K562 (cell line): Measurements from ENCODE around the gene TULP4. TPM values are rescaled to one million over a fixed set of nuclear protein-coding genes. Genes with fewer than 3 reads are reported as not detected.

Experiments used
- ATAC-seq: fragments of 200-7000 bp; cut with Tn5 transposase; 3 replicates; pipeline ENCODE4 v1.9.1; 2020; ENCODE audit warnings: moderate library complexity
- BruUV-seq: library from RNA; stranded (reverse); fragments of 400-500 nt; replicated peaks from 2 replicates; lab custom pipeline; 2021; lab: Mats Ljungman, UMichigan
- CTCF ChIA-PET: fragments of 300-600 bp; formaldehyde crosslinking; extraction: SDS; loops from one replicate; lab custom pipeline; 2021; ENCODE audit warnings: low intra/inter-chr PET ratio; lab: Yijun Ruan, JAX
- POLR2A ChIA-PET: fragments of 300-600, 350-650 bp; sonication (Branson Sonifier 250); formaldehyde crosslinking; extraction: SDS; loops from one replicate; lab custom pipeline; 2021; ENCODE audit warnings: antibody characterized with exemption, inconsistent platforms; lab: Yijun Ruan, JAX
- DNase-seq, 4 experiments: peaks; one replicate each; pipeline versions ENCODE4 v3.0.0 to v3.0.0-alpha.2; 2011 to 2018; ENCODE audit warnings: low spot score in 3 of 4, mixed read lengths in 3 of 4; ENCODE audit errors: extremely low read depth in 1 of 4
- FAIRE-seq: peaks from 2 replicates; lab custom pipeline; 2011; peaks lifted over from hg19 to GRCh38; lab: Jason Lieb, UNC
- H2AFZ ChIP-seq: 2 replicates; pipeline ENCODE4 v1.6.0; 2011; ENCODE audit warnings: low read depth, low read length, control low read depth, inconsistent platforms
- H3K27ac ChIP-seq: fragments of 200-600 bp; 3 replicates; pipeline ENCODE4 v1.8.0; 2011; ENCODE audit warnings: low read depth, mild to moderate bottlenecking, control low read depth, inconsistent platforms, low read length, moderate library complexity, mixed read lengths; ENCODE audit errors: extremely low read depth
- H3K27me3 ChIP-seq, 2 experiments: fragments of 300-600 bp in 1 of 2; 2 replicates in 1 of 2; 3 replicates in 1 of 2; pipeline versions ENCODE4 v1.6.0 to v1.8.0; 2011; ENCODE audit warnings: inconsistent platforms in 2 of 2, low read length in 2 of 2, mild to moderate bottlenecking in 1 of 2, mixed read lengths in 1 of 2, moderate library complexity in 1 of 2; ENCODE audit not compliant: control insufficient read depth in 2 of 2, insufficient read depth in 2 of 2
- H3K36me3 ChIP-seq: fragments of 300-600 bp; 3 replicates; pipeline ENCODE4 v1.8.0; 2011; ENCODE audit warnings: mild to moderate bottlenecking, low read length, inconsistent platforms; ENCODE audit not compliant: control insufficient read depth, insufficient read depth
- H3K4me1 ChIP-seq, 2 experiments: fragments of 200-600 bp in 1 of 2; replicated peaks in 1 of 2; 2 replicates in 1 of 2; 3 replicates in 1 of 2; pipeline versions ENCODE4 v1.5.1 to v1.8.0; 2011; ENCODE audit warnings: inconsistent platforms in 2 of 2, low read length in 2 of 2, mild to moderate bottlenecking in 1 of 2, mixed read lengths in 1 of 2, moderate library complexity in 1 of 2; ENCODE audit not compliant: control insufficient read depth in 2 of 2, insufficient read depth in 2 of 2
- H3K4me2 ChIP-seq: 2 replicates; pipeline ENCODE4 v1.6.1; 2011; ENCODE audit warnings: low read length, control low read depth, inconsistent platforms, mixed read lengths; ENCODE audit not compliant: insufficient read depth
- H3K4me3 ChIP-seq: fragments of 200-600 bp; sonication (generic), shearing (Covaris generic); 2 replicates; pipeline ENCODE4 v1.5.1; 2016; ENCODE audit warnings: control low read depth, inconsistent platforms
- H3K79me2 ChIP-seq: fragments of 200-600 bp; 3 replicates; pipeline ENCODE4 v1.8.0; 2011; ENCODE audit warnings: low read length, inconsistent platforms; ENCODE audit not compliant: control insufficient read depth, insufficient read depth
- H3K9ac ChIP-seq, 2 experiments: 2 replicates each; pipeline versions ENCODE4 v1.6.0 to v1.6.1; 2011; ENCODE audit warnings: low read depth in 2 of 2, low read length in 2 of 2, control low read depth in 1 of 2, inconsistent platforms in 1 of 2, mild to moderate bottlenecking in 1 of 2, mixed read lengths in 1 of 2; ENCODE audit not compliant: insufficient read depth in 1 of 2
- H3K9me1 ChIP-seq: one replicate; pipeline ENCODE4 v1.6.0; 2011; ENCODE audit warnings: inconsistent platforms, mild to moderate bottlenecking, low read length, moderate library complexity; ENCODE audit not compliant: control insufficient read depth, insufficient read depth
- H3K9me3 ChIP-seq: replicated peaks from 2 replicates; pipeline ENCODE4 v1.5.1; 2011; ENCODE audit warnings: low read depth, low read length, inconsistent platforms; ENCODE audit not compliant: control insufficient read depth, insufficient read depth
- H4K20me1 ChIP-seq: replicated peaks from 2 replicates; pipeline ENCODE4 v1.6.1; 2011; ENCODE audit warnings: low read length, inconsistent platforms, mixed read lengths; ENCODE audit not compliant: control insufficient read depth, insufficient read depth
- ARID1B ChIP-seq: fragments of 450-650 bp; IDR thresholded peaks from 2 replicates; pipeline ENCODE4 v1.6.1; 2016; ENCODE audit warnings: antibody characterized with exemption, mild to moderate bottlenecking, inconsistent platforms
- CBFA2T2 ChIP-seq: fragments of 450-650 bp; conservative IDR thresholded peaks from 2 replicates; pipeline ENCODE4 v1.6.1; 2017; ENCODE audit warnings: mild to moderate bottlenecking
- CREM ChIP-seq: IDR thresholded peaks from 2 replicates; pipeline ENCODE4 v1.6.1; 2014; ENCODE audit warnings: antibody characterized with exemption, low read depth
- CSDE1 ChIP-seq, 2 experiments: fragments of 450-650 bp; IDR thresholded peaks; 2 replicates each; pipeline ENCODE4 v1.6.1; 2016; ENCODE audit warnings: mild to moderate bottlenecking in 1 of 2
- KDM4B ChIP-seq, 2 experiments: fragments of 450-650 bp in 1 of 2; sonication (generic) in 1 of 2; IDR thresholded peaks; 2 replicates each; pipeline ENCODE4 v1.6.1; 2016 to 2017; ENCODE audit warnings: borderline replicate concordance in 2 of 2, antibody characterized with exemption in 1 of 2, low read depth in 1 of 2, mild to moderate bottlenecking in 1 of 2
- MTF1 ChIP-seq: fragments of 250-450 bp; sonication (Bioruptor Pico); IDR thresholded peaks from 2 replicates; pipeline ENCODE4 v1.9.0; 2021; ENCODE audit warnings: moderate library complexity, mild to moderate bottlenecking, inconsistent platforms, borderline replicate concordance
- NR2C1 ChIP-seq, 2 experiments: fragments of 450-650 bp; IDR thresholded peaks; 2 replicates each; pipeline ENCODE4 v1.6.1; 2017; ENCODE audit warnings: mild to moderate bottlenecking in 2 of 2, antibody characterized with exemption in 1 of 2, inconsistent platforms in 1 of 2, missing compliant biosample characterization in 1 of 2, missing genetic modification characterization in 1 of 2
- RAD21 ChIP-seq, 2 experiments: fragments of 250-450 bp in 1 of 2; fragments of 450-650 bp in 1 of 2; sonication (Bioruptor Pico) in 1 of 2; formaldehyde crosslinking in 1 of 2; IDR thresholded peaks in 1 of 2; conservative IDR thresholded peaks in 1 of 2; 2 replicates each; pipeline versions ENCODE4 v1.4.0 to v1.8.0; 2020 to 2022; ENCODE audit warnings: mild to moderate bottlenecking in 2 of 2, moderate library complexity in 1 of 2
- RBM22 ChIP-seq: fragments of 200-400 bp; formaldehyde crosslinking; IDR thresholded peaks from 2 replicates; pipeline ENCODE4 v1.6.1; 2018; ENCODE audit warnings: low read length, low read depth; ENCODE audit not compliant: poor library complexity, severe bottlenecking
- SAFB2 ChIP-seq: fragments of 200-400 bp; formaldehyde crosslinking; IDR thresholded peaks from 2 replicates; pipeline ENCODE4 v1.6.1; 2018; ENCODE audit warnings: borderline replicate concordance, low read length, low read depth, moderate library complexity; ENCODE audit not compliant: severe bottlenecking
- WHSC1 ChIP-seq: IDR thresholded peaks from one replicate; pipeline ENCODE4 v1.6.1; 2012; ENCODE audit warnings: low read length, control low read depth, inconsistent platforms
- ZNF280A ChIP-seq: fragments of 450-650 bp; IDR thresholded peaks from 2 replicates; pipeline ENCODE4 v1.6.1; 2018; ENCODE audit warnings: mild to moderate bottlenecking, low read depth; ENCODE audit not compliant: partially characterized antibody
- ZNF3 ChIP-seq: fragments of 250-450 bp; sonication (Bioruptor Pico); IDR thresholded peaks from 2 replicates; pipeline ENCODE4 v1.5.0; 2021; ENCODE audit warnings: mild to moderate bottlenecking, moderate library complexity
- ZNF696 ChIP-seq: fragments of 250-450 bp; sonication (Bioruptor Pico); conservative IDR thresholded peaks from 2 replicates; pipeline ENCODE4 v1.4.0; 2020; ENCODE audit warnings: mild to moderate bottlenecking, moderate library complexity
- WGBS: fragments of 100-300 bp; shearing (Covaris generic); methylation state at CpG from one replicate; pipeline ENCODE4 v1.1.6; 2016; ENCODE audit warnings: low coverage, mixed read lengths; ENCODE audit not compliant: insufficient coverage; ENCODE audit errors: missing lambda C conversion rate; 5-methylcytosine and 5-hydroxymethylcytosine counted together
- in situ Hi-C: fragments of 300-500 bp; cut with MboI; formaldehyde crosslinking; loops from 4 replicates; pipeline ENCODE4 v1.15.0; 2018; ENCODE audit warnings: inconsistent platforms, mixed read lengths
- intact Hi-C: fragments of 100-400 bp; cut with micrococcal nuclease; formaldehyde crosslinking; loops from 2 replicates; pipeline ENCODE4 v1.14.2; 2022
- polyA plus RNA-seq, 8 experiments: library from polyadenylated mRNA; depleted of rRNA in 4 of 8; stranded (reverse) in 5 of 8; unstranded in 3 of 8; fragments of >200 nt; fragmentation: Nextera tagmentation in 2 of 8; fragmentation: Illumina TruSeq in 1 of 8; extraction: Ambion mirVana in 2 of 8; extraction: Trizol in 1 of 8; gene quantifications; 2 replicates each; pipeline versions ENCODE4 v1.2.1 to v1.2.3, GENCODE V29; 2011 to 2014; ENCODE audit warnings: inconsistent platforms in 1 of 8, missing spikeins in 1 of 8
- total RNA-seq, 7 experiments: library from RNA; depleted of rRNA in 6 of 7; stranded (reverse); fragments of >200 nt in 6 of 7; fragmentation: Illumina TruSeq in 2 of 7; extraction: Trizol in 2 of 7; gene quantifications; 2 replicates each; pipeline versions ENCODE4 v1.2.1 to v1.2.3, GENCODE V29; 2011 to 2021; ENCODE audit warnings: low replicate concordance in 1 of 7
- TF ChIP-seq, protein P1 (sequence below): fragments of 450-650 bp; IDR thresholded peaks from 2 replicates; pipeline ENCODE4 v1.6.1; 2016; ENCODE audit warnings: missing biosample characterization, missing genetic modification characterization

TULP4 gene
- total and polyA plus RNA-seq, 9 of the 15 experiments (the other 6 are each of a cell fraction or from before 2014, with no cell fraction given): 1.2 to 50.4 (median 11.0) TPM

- DNase-seq: no peak
- H4K20me1 ChIP-seq: no peaks in the 10 kb centered on the region
- ATAC-seq: no peak
- no TSS peak for BruUV-seq
- no peaks in the 10 kb centered on the region for H3K9me3 ChIP-seq
- H3K4me3 ChIP-seq: no peak overlapping the region
- no peak overlapping the region for H3K27ac ChIP-seq
- H2AFZ ChIP-seq: no peak overlapping the region
- no peaks in the 10 kb centered on the region for H3K9me1 ChIP-seq
- FAIRE-seq: no peak
- H3K4me1 ChIP-seq: peaks cover 14 to 18% of the 10 kb centered on the region in 2 experiments
- peaks cover 16% of the 10 kb centered on the region; the same call in 1 of the 3 replicates for H3K36me3 ChIP-seq
- ChIA-PET POLR2A (no interaction called here), CTCF (interaction anchor here (0.7 kb wide), 1 partner anchor 824 kb away, joined by 3 read pairs; no protein-coding TSS in a partner anchor)
- WGBS: 91% methylated on average over 8 of the region's 8 CpGs
- intact Hi-C loops: no loop called here
- H3K27me3 ChIP-seq: no peaks in the 10 kb centered on the region
- no peaks in the 10 kb centered on the region for H3K79me2 ChIP-seq
- H3K9ac ChIP-seq: no peak overlapping the region
- TF ChIP-seq, protein P1, sequence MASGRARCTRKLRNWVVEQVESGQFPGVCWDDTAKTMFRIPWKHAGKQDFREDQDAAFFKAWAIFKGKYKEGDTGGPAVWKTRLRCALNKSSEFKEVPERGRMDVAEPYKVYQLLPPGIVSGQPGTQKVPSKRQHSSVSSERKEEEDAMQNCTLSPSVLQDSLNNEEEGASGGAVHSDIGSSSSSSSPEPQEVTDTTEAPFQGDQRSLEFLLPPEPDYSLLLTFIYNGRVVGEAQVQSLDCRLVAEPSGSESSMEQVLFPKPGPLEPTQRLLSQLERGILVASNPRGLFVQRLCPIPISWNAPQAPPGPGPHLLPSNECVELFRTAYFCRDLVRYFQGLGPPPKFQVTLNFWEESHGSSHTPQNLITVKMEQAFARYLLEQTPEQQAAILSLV: no peak
- no peak for TF ChIP-seq ARID1B
- TF ChIP-seq RBM22: no peak
- TF ChIP-seq WHSC1: no peak
- no peak for TF ChIP-seq MTF1 (CRISPR knock-in tag)
- no peak for TF ChIP-seq ZNF3 (CRISPR knock-in tag)
- TF ChIP-seq CBFA2T2: no peak
- no peak for TF ChIP-seq ZNF280A
- no peak for TF ChIP-seq SAFB2
- no peak for TF ChIP-seq CREM
- TF ChIP-seq KDM4B (IDR thresholded peaks at IDR 0.05; ENCODE audit: borderline replicate concordance in 2 of 2, low read depth in 1 of 2): no peak
- no peak for TF ChIP-seq RAD21 (CRISPR knock-in tag; conservative IDR thresholded peaks at IDR 0.05 in 1 of 2, IDR thresholded peaks at IDR 0.05 in 1 of 2)
- no peak for TF ChIP-seq CSDE1 (IDR thresholded peaks at IDR 0.05)
- no peak for TF ChIP-seq NR2C1 (IDR thresholded peaks at IDR 0.05)
- no peak for TF ChIP-seq NR2C1 (tag; IDR thresholded peaks at IDR 0.05)
- no peak for TF ChIP-seq ZNF696 (CRISPR knock-in tag)
- in situ Hi-C loops: no loop called here
- H3K4me2 ChIP-seq: no peak overlapping the region
Observed at GRCh38 chr6:158410784-158411183, 98.5 kb downstream of the TULP4 start.
